Upper lobe of left lung (tissue), 4 donors: ENCODE results near the gene DDR2.

Experiments used
- POLR2AphosphoS5 ChIP-seq, 2 donors: sonication (generic); formaldehyde crosslinking; IDR thresholded peaks; one replicate each; pipeline ENCODE4 v1.5.1; 2017; ENCODE audit warnings: antibody characterized with exemption in 2 of 2
- TF ChIP-seq, protein P1 (sequence below), 6 experiments: fragments of 450-650 bp in 4 of 6; fragments of 200-600 bp in 2 of 6; sonication (generic) in 2 of 6; IDR thresholded peaks; one replicate each; pipeline ENCODE4 v1.5.1; 2016 to 2019; ENCODE audit warnings: antibody characterized with exemption in 6 of 6

DNA sequence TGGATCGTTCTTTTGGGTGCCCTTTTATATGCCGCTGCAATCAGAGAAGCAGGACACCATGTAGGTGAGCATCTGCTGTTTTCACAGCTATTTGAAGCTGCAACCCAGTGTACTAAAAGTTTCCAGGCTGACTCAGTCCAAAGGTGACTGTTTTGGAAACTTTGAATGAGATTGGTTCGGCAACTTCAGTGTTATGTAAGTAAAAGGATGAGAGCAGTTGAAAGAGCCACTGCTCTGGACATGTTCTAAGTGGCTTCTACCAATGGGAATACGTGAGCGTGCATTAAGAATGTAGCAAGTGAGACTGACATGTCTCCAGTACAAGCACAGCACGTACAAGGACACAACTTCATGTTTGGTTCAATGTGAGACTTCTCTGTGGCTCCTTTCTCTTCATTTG, 55.6 kb downstream of the DDR2 start:
- TF ChIP-seq, protein P1, sequence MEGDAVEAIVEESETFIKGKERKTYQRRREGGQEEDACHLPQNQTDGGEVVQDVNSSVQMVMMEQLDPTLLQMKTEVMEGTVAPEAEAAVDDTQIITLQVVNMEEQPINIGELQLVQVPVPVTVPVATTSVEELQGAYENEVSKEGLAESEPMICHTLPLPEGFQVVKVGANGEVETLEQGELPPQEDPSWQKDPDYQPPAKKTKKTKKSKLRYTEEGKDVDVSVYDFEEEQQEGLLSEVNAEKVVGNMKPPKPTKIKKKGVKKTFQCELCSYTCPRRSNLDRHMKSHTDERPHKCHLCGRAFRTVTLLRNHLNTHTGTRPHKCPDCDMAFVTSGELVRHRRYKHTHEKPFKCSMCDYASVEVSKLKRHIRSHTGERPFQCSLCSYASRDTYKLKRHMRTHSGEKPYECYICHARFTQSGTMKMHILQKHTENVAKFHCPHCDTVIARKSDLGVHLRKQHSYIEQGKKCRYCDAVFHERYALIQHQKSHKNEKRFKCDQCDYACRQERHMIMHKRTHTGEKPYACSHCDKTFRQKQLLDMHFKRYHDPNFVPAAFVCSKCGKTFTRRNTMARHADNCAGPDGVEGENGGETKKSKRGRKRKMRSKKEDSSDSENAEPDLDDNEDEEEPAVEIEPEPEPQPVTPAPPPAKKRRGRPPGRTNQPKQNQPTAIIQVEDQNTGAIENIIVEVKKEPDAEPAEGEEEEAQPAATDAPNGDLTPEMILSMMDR (IDR thresholded peaks at IDR 0.05): no peak
- TF ChIP-seq POLR2AphosphoS5 (IDR thresholded peaks at IDR 0.05): no peak
